Naive thymus-derived CD8-positive, alpha-beta T cell (primary cell): ENCODE data around the gene CUTC. TPM values are rescaled to one million over a fixed set of nuclear protein-coding genes. Genes with fewer than 3 reads are reported as not detected.
"Not testable (repeated sequence)": the region's sequence is repeated elsewhere in the genome, so short reads cannot be mapped to it uniquely, and the experiment has no call there.

ENCODE experiments used
- ATAC-seq, 2 donors: fragments of 150-1000 bp; cut with Tn5 transposase in 1 of 2; sonication (Bioruptor Pico), chemical (Tn5 transposase) in 1 of 2; 1 replicate in 1 of 2; 2 replicates in 1 of 2; pipeline ENCODE4 v1.10.0; 2021; ENCODE audit warnings: mild to moderate bottlenecking in 2 of 2, moderate library complexity in 2 of 2
- POLR2A ChIA-PET: fragments of 350-600 bp; sonication (Branson Sonifier 250); formaldehyde crosslinking; loops from one replicate; lab custom pipeline; 2021; ENCODE audit warnings: antibody characterized with exemption; lab: Charles Lee
- DNase-seq, 10 donors: peaks; one replicate each; pipeline versions ENCODE4 v3.0.0 to v3.0.0-alpha.2; 2020 to 2022
- H3K27ac Mint-ChIP-seq, 10 donors: one replicate each; pipeline ENCODE4 v1.8.0; 2020 to 2022; ENCODE audit warnings: mild to moderate bottlenecking in 10 of 10, mixed read lengths in 10 of 10, moderate library complexity in 4 of 10, inconsistent platforms in 1 of 10
- H3K27me3 Mint-ChIP-seq, 5 donors: one replicate each; pipeline ENCODE4 v1.8.0; 2021 to 2022; ENCODE audit warnings: mixed read lengths in 5 of 5
- H3K36me3 Mint-ChIP-seq, 3 donors: one replicate each; pipeline ENCODE4 v1.8.0; 2020 to 2022; ENCODE audit warnings: mixed read lengths in 3 of 3, mild to moderate bottlenecking in 2 of 3, inconsistent platforms in 1 of 3
- H3K4me1 Mint-ChIP-seq, 4 donors: one replicate each; pipeline ENCODE4 v1.8.0; 2021 to 2022; ENCODE audit warnings: mixed read lengths in 4 of 4
- H3K4me3 Mint-ChIP-seq, 10 donors: one replicate each; pipeline ENCODE4 v1.8.0; 2020 to 2022; ENCODE audit warnings: mild to moderate bottlenecking in 10 of 10, mixed read lengths in 10 of 10, moderate library complexity in 6 of 10, inconsistent platforms in 1 of 10
- H3K9me3 Mint-ChIP-seq, 9 donors: one replicate each; pipeline ENCODE4 v1.8.0; 2020 to 2022; ENCODE audit warnings: mixed read lengths in 9 of 9, mild to moderate bottlenecking in 3 of 9, inconsistent platforms in 1 of 9, moderate library complexity in 1 of 9
- polyA plus RNA-seq, 3 donors: library from polyadenylated mRNA; unstranded; fragments of 300-500 nt; fragmentation: Illumina TruSeq; gene quantifications; one replicate each; pipeline ENCODE4 v1.2.3, GENCODE V29; 2021
- total RNA-seq, 8 experiments: library from RNA in 2 of 8; stranded (reverse) in 2 of 8; gene quantifications; one replicate each; pipeline ENCODE4 v1.2.3 and lab custom pipeline; 2021 to 2026

CUTC gene
- total and polyA plus RNA-seq, 5 experiments from 2014 or later: 35.5 to 69.1 (median 61.2) TPM

DNA sequence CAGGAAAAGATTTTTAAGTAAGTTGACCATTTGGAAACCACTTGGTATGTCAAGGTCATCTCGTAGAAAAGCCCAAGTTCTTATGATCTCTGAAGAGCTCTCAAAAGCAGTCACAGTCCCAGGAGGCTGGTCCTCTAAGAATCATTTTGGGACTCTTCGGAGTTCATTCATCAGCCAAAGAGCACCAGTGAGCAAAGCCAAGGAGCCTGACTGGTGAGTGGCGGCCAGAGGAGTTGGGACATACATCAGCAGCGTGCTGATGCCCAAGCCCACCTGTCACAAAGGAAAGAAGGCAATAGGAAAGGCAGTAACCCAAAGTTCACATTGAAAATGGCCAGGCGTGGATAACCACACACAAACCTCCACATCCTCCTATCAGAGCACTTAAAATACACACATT, 17.6 kb upstream of the CUTC start:
- Mint-ChIP-seq H3K27me3 (no peaks in the 10 kb centered on the region), H3K4me3 (no peak overlapping the region), H3K36me3 (peaks cover 0 to 87% (median 12%) of the 10 kb centered on the region in 3 donors), H3K4me1 (peaks cover 0 to 2% (median under 1%) of the 10 kb centered on the region in 4 donors), H3K9me3 (no peaks in the 10 kb centered on the region), H3K27ac (no peak overlapping the region)
- no peak for ATAC-seq
- DNase-seq: no peak
- POLR2A ChIA-PET: interaction anchor here (0.7 kb wide), 1 partner anchor 1887 kb away, joined by 4 read pairs; no protein-coding TSS in a partner anchor

DNA sequence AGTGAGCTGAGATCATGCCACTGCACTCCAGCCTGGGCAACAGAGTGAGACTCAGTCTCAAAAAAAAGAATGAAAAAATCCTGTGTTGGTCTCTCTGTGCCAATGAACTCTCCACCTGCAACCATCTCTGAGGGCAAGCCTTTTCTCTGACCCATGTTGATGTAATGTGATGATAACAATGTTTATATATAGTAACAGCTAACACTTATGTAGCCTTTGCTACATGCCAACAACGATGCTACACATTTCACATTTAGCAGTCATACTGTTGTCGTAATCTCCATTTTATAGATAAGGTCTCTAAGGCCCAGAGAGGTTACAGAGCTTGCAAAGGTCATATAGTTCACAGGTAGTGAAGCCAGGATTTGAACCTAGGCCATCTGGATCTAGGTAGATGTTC, 11.6 kb upstream of the CUTC start:
- peak overlapping the region in 1 of 10 donors; percentile 6 for H3K27ac Mint-ChIP-seq
- H3K9me3 Mint-ChIP-seq: no peaks in the 10 kb centered on the region
- peaks cover 0 to 6% (median 1%) of the 10 kb centered on the region in 4 donors for H3K4me1 Mint-ChIP-seq
- H3K27me3 Mint-ChIP-seq: no peaks in the 10 kb centered on the region
- H3K4me3 Mint-ChIP-seq: no peak overlapping the region
- ATAC-seq (no peak), DNase-seq (no peak)
- H3K36me3 Mint-ChIP-seq: peaks cover 10 to 92% (median 21%) of the 10 kb centered on the region in 3 donors
- POLR2A ChIA-PET: interaction anchor here (1.7 kb wide), 1 partner anchor 12 kb away, joined by 4 read pairs; the partner anchor contains the start of gene CUTC

DNA sequence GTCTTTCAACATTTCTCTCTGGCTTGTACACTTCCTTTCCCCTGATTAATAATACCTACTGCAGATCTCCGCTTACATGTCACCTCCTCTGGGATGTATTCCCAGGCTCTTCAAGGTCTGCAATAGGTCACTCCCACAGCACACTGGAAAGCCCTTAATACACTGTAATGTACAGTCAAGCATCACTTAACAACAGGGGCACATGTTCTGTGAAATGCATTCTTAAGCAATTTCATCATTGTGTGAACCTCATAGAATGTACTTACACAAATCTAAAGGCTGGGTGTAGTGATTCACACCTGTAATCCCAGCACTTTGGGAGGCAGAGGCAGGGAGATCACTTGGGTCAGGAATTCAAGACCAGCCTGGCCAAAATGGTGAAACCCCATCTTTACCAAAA, 2.0 kb upstream of the CUTC start:
- Mint-ChIP-seq H3K4me3 (peak overlapping the region in 2 of 10 donors; percentile 44 to 57), H3K27me3 (peaks cover 0 to 1% (median 0%) of the 10 kb centered on the region in 5 donors), H3K27ac (peak overlapping the region in 1 of 10 donors; percentile 24), H3K9me3 (no peaks in the 10 kb centered on the region), H3K36me3 (peaks cover 0 to 50% (median 26%) of the 10 kb centered on the region in 3 donors), H3K4me1 (peaks cover 20 to 44% (median 37%) of the 10 kb centered on the region in 4 donors)
- ATAC-seq (no peak), DNase-seq (no peak)
- POLR2A ChIA-PET: no interaction called here

DNA sequence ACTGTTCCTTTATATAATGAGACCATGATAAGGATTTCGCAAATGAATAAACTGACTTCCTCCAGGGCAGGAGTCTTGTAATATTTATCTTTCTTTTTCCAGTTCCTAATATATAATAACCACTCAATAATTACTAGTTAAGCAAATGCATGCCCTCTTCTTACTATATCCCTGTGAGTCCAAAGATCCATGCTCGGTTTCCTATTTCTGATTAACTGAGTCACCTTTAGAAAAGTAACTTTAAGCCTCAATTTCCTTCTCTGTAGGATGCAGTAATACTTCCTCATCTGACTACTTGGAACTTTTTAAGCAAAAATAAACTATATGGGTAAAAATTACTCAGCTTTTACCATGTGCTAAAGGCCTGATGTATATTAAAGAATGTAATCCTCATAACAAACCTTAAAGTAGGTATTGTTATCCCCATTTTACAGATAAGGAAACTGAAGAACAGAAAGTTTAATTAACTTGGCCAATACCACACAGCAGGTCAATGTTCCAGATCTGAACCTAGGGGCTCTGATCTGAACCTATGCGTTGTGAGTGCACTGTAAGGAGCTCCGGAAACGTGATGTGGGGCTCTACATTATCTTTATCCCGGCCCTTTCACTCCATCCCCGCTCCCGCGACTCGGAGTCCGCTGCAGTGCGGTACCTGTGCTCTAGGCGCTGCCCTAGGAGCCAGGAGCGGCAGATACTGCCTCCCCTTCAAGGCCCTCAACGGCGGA, 565 bp upstream of the CUTC start:
- ATAC-seq: no peak
- H3K27me3 Mint-ChIP-seq: peaks cover 0 to 1% (median 0%) of the 10 kb centered on the region in 5 donors
- POLR2A ChIA-PET: interaction anchor here (1.3 to 2.3 kb wide), 5 partner anchors 9 to 779 kb away, joined by 3 to 14 read pairs (median 5); partner anchors contain the start of genes ENTPD7 and SLC25A28
- peak overlapping the region; percentile 97 to 100 (median 99) for H3K27ac Mint-ChIP-seq
- peaks cover 23 to 56% (median 50%) of the 10 kb centered on the region in 4 donors for H3K4me1 Mint-ChIP-seq
- peak in 1 of 10 donors; percentile 0 for DNase-seq
- peaks cover 0 to 44% (median 15%) of the 10 kb centered on the region in 3 donors for H3K36me3 Mint-ChIP-seq
- H3K4me3 Mint-ChIP-seq: peak overlapping the region; percentile 99 to 100 (median 100)
- H3K9me3 Mint-ChIP-seq: no peaks in the 10 kb centered on the region

DNA sequence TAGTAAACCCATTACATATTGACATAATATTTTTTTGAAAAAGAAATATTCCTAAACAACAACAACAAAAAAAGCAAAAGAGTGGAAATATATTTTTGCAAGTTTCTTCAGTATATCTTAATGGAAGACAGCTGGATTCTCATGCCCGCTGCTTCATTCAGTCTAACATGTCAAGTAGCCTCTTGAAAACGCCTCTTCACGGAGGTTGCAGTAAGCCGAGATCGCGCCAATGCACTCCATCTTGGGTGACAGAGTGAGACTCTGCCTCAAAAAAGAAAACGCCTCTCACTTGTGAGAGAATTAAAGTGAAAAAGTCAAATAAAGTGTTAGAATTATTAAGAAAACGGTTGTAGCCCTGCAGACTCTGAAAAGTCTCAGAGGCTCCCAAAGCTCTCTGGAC, 1.3 kb downstream of the CUTC start:
- peak overlapping the region in 7 of 10 donors; percentile 41 to 85 (median 70) for H3K27ac Mint-ChIP-seq
- H3K36me3 Mint-ChIP-seq: peaks cover 9 to 43% (median 14%) of the 10 kb centered on the region in 3 donors
- POLR2A ChIA-PET: no interaction called here
- no peaks in the 10 kb centered on the region for H3K9me3 Mint-ChIP-seq
- DNase-seq (no peak), ATAC-seq (no peak)
- peaks cover 0 to 1% (median 0%) of the 10 kb centered on the region in 5 donors for H3K27me3 Mint-ChIP-seq
- H3K4me3 Mint-ChIP-seq: peak overlapping the region; percentile 50 to 100 (median 80)
- peaks cover 24 to 63% (median 57%) of the 10 kb centered on the region in 4 donors for H3K4me1 Mint-ChIP-seq

DNA sequence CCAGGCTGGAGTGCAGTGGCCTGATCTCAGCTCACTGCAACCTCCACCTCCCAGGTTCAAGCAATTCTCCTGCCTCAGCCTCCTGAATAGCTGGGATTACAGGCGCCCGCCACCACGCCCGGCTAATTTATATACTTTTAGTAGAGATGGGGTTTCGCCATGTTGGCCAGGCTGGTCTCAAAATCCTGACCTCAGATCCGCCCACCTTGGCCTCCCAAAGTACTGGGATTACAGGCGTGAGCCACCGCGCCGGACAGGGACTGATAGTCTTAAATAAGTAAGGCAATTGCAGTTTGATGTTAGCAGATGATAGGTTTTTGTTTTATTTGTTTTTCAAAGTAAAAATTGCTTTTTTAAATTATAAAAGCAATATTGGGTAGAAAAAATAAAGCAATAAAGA, 2.1 kb downstream of the CUTC start:
- H3K27ac Mint-ChIP-seq: peak overlapping the region in 2 of 10 donors; percentile 48 to 70
- ATAC-seq, DNase-seq, H3K27me3 Mint-ChIP-seq, POLR2A ChIA-PET, H3K9me3 Mint-ChIP-seq: not testable (repeated sequence)
- peaks cover 24 to 57% (median 53%) of the 10 kb centered on the region in 4 donors for H3K4me1 Mint-ChIP-seq
- H3K36me3 Mint-ChIP-seq: peaks cover 17 to 42% (median 18%) of the 10 kb centered on the region in 3 donors
- H3K4me3 Mint-ChIP-seq: peak overlapping the region in 3 of 10 donors; percentile 81 to 100 (median 82)

DNA sequence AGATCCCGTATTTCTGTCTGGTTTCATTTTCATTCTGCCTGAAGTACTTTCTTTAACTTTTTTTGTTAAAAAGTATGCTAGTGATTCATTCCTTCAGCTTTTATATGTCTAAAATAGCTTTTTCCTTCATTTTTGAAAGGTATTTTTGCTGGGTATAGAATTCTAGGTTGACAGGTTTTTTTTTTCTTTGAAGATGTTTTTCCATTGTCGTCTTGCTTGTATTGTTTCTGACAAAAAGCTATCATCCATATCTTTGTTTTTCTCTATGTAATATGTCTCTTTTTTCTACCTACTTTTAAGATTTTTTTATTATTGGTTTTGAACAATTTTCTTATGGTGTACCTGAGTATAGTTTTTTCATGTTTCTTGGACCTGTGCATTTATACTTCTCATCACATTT, 8.2 kb downstream of the CUTC start:
- H3K27me3 Mint-ChIP-seq: no peaks in the 10 kb centered on the region
- DNase-seq (peak in 1 of 10 donors; percentile 5), ATAC-seq (no peak)
- H3K4me3 Mint-ChIP-seq: no peak overlapping the region
- POLR2A ChIA-PET: interaction anchor here (0.6 to 1.3 kb wide), 2 partner anchors 9 to 952 kb away, joined by 3 to 5 read pairs; partner anchors contain the start of genes COX15 and CUTC
- H3K36me3 Mint-ChIP-seq: peaks cover 58 to 93% (median 69%) of the 10 kb centered on the region in 3 donors
- H3K4me1 Mint-ChIP-seq: peaks cover 23 to 32% (median 28%) of the 10 kb centered on the region in 4 donors
- no peak overlapping the region for H3K27ac Mint-ChIP-seq
- peaks cover 6 to 28% (median 19%) of the 10 kb centered on the region in 9 donors for H3K9me3 Mint-ChIP-seq

DNA sequence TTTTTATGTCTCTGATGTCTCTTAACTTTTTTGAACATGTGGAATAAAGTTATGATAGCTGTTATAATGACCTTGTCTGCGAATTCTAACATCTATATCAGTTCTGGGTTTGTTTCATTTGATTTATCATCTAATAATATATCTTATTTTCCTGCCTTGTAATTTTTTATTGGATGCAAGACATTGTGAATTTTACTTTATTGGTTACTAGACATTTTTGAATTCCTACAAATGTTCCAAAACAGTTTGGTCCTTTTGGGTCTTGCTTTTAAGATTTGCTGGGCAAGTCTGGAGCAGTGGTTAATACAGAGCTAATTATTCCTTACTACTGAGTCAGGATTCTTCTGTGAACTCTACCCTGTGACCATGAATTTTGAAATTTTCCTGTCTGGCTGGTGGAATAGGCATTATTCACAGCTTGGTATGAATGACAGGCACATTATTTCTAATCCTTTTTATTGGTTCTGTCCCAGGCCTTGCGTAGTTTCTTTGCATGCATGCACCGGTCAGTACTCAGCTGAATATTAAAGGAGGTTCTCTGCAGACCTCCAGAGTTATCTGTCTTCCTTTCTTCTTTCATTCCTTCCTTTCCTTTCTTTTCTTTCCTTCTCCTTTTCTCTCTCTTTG, 9.0 kb downstream of the CUTC start:
- POLR2A ChIA-PET: interaction anchor here (0.6 to 1.3 kb wide), 2 partner anchors 10 to 951 kb away, joined by 3 to 5 read pairs; partner anchors contain the start of genes COX15 and CUTC
- Mint-ChIP-seq H3K4me3 (peak overlapping the region in 4 of 10 donors; percentile 20 to 61 (median 31)), H3K27ac (no peak overlapping the region), H3K4me1 (peaks cover 18 to 26% (median 22%) of the 10 kb centered on the region in 4 donors), H3K27me3 (no peaks in the 10 kb centered on the region), H3K9me3 (peaks cover 6 to 28% (median 19%) of the 10 kb centered on the region in 9 donors), H3K36me3 (peaks cover 58 to 98% (median 75%) of the 10 kb centered on the region in 3 donors)
- ATAC-seq (no peak), DNase-seq (no peak)

DNA sequence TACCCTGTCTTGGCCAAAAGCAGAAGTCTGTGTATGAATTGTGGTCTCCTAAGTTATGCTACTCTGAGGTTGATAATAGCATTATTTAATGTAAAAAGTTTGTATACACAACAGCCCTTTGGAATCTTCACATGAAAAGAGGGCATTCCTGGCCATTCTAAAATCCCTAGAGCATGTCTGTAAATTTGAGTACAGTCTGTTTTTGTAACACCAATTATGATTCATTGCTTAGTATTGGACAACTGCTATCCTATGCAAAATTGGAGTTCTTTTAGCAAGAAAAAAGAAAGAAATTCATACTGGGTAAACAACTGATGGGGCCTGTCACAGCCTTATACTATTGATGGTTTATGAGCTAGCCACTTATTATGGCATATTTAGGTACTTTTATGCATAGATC, 10.2 kb downstream of the CUTC start:
- peaks cover 53 to 96% (median 77%) of the 10 kb centered on the region in 3 donors for H3K36me3 Mint-ChIP-seq
- DNase-seq (no peak), ATAC-seq (no peak)
- peaks cover 13 to 19% (median 19%) of the 10 kb centered on the region in 4 donors for H3K4me1 Mint-ChIP-seq
- H3K27me3 Mint-ChIP-seq: no peaks in the 10 kb centered on the region
- H3K27ac Mint-ChIP-seq: no peak overlapping the region
- POLR2A ChIA-PET: no interaction called here
- peaks cover 6 to 28% (median 19%) of the 10 kb centered on the region in 9 donors for H3K9me3 Mint-ChIP-seq
- no peak overlapping the region for H3K4me3 Mint-ChIP-seq

DNA sequence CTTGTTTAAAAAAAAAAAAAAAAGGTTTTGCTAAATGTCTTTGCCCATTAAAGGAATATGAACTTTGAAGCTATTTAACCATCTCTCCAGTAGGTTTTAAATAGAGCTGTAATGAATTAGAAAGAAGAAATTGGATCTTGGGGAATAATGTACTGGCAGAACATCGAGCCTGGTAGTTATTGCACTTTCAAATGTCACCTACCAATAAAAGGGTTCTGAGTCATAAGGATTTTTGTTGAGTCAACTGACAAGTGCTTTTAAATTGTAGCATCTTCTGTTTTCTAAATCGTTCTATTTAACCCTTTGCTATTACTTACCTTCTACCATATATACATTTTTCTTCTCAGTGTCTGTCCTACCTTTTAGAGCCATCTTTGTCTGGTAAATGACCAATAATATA, 10.7 kb downstream of the CUTC start:
- ATAC-seq: no peak
- H3K9me3 Mint-ChIP-seq: peaks cover 6 to 28% (median 19%) of the 10 kb centered on the region in 9 donors
- POLR2A ChIA-PET: interaction anchor here (0.6 kb wide), 1 partner anchor 176 kb away, joined by 9 read pairs; no protein-coding TSS in a partner anchor
- no peaks in the 10 kb centered on the region for H3K27me3 Mint-ChIP-seq
- no peak overlapping the region for H3K27ac Mint-ChIP-seq
- no peak for DNase-seq
- H3K4me3 Mint-ChIP-seq: no peak overlapping the region
- peaks cover 9 to 17% (median 15%) of the 10 kb centered on the region in 4 donors for H3K4me1 Mint-ChIP-seq
- peaks cover 49 to 96% (median 74%) of the 10 kb centered on the region in 3 donors for H3K36me3 Mint-ChIP-seq

DNA sequence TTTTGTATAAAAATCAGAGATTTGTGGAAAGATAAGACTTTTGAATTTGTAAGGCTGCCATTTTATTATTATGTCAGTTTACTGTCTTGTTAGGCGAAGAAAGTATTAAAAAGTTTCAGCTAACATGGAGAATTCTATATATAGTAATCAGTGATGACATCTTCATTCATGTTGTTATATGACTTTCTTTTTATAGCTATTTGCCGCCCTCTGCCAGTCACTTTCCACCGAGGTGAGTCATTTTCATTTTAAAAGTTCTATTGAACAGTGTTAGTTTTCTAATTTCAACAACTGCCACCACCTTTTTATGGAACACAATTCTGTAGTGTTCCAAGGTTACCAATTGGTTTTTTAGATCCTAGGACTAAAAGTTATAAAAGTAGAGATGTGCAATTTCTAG, 11.8 kb downstream of the CUTC start:
- Mint-ChIP-seq H3K9me3 (peaks cover 6 to 28% (median 19%) of the 10 kb centered on the region in 9 donors), H3K27ac (no peak overlapping the region), H3K27me3 (no peaks in the 10 kb centered on the region), H3K36me3 (peaks cover 43 to 97% (median 75%) of the 10 kb centered on the region in 3 donors), H3K4me3 (no peak overlapping the region), H3K4me1 (peaks cover 12 to 28% (median 19%) of the 10 kb centered on the region in 4 donors)
- DNase-seq (no peak), ATAC-seq (no peak)
- POLR2A ChIA-PET: no interaction called here

DNA sequence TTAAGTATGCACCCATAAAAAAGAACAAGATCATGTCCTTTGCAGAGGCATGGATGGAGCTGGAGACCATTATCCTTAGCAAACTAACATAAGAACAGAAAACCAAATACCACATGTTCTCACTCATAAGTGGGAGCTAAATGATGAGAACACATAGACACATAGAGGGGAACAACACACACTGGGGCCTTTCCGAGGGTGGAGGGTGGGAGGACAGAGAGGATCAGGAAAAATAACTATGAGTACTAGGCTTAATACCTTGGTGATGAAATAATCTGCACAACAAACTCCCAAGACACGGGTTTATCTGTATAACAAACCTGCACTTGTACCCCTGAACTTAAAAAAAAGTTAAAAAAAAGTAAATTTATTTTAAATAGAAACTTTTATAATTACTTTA, 14.1 kb downstream of the CUTC start:
- DNase-seq, H3K27me3 Mint-ChIP-seq, POLR2A ChIA-PET, H3K9me3 Mint-ChIP-seq, ATAC-seq, H3K4me3 Mint-ChIP-seq: not testable (repeated sequence)
- H3K36me3 Mint-ChIP-seq: peaks cover 21 to 94% (median 61%) of the 10 kb centered on the region in 3 donors
- H3K4me1 Mint-ChIP-seq: peaks cover 11 to 36% (median 21%) of the 10 kb centered on the region in 4 donors
- peak overlapping the region in 4 of 10 donors; percentile 19 to 60 (median 48) for H3K27ac Mint-ChIP-seq
